Measurements from ENCODE around the gene TMCO4.
"Not testable (repeated sequence)": the region's sequence is repeated elsewhere in the genome, so short reads cannot be mapped to it uniquely, and the experiment has no call there.

- not testable (repeated sequence) for TF ChIP-seq JUND (IDR thresholded peaks at IDR 0.05; ENCODE audit: low read length); HDAC6 (IDR thresholded peaks at IDR 0.05; ENCODE audit: low read depth, low read length); RFX5 (IDR thresholded peaks at IDR 0.05; ENCODE audit: borderline replicate concordance, low read depth, low read length); EZH2 (IDR thresholded peaks at IDR 0.05; ENCODE audit: low read depth, low read length, severe bottlenecking); CREB1 (IDR thresholded peaks at IDR 0.05); GABPA (IDR thresholded peaks at IDR 0.05; ENCODE audit: borderline replicate concordance, insufficient read depth, low read length); CBX5 (IDR thresholded peaks at IDR 0.05; ENCODE audit: low read depth, low read length); TAF1 (IDR thresholded peaks at IDR 0.05; ENCODE audit: low read depth, low read length); SIX5 (IDR thresholded peaks at IDR 0.05; ENCODE audit: low read depth, low read length); POLR2AphosphoS5 (IDR thresholded peaks at IDR 0.05; ENCODE audit: low read depth, low read length); MAFK (IDR thresholded peaks at IDR 0.05; ENCODE audit: low read depth, low read length); TEAD4 (IDR thresholded peaks at IDR 0.05; ENCODE audit: low read depth, low read length); YY1 (IDR thresholded peaks at IDR 0.05; ENCODE audit: low read depth, low read length)
- TF ChIP-seq, protein P1, sequence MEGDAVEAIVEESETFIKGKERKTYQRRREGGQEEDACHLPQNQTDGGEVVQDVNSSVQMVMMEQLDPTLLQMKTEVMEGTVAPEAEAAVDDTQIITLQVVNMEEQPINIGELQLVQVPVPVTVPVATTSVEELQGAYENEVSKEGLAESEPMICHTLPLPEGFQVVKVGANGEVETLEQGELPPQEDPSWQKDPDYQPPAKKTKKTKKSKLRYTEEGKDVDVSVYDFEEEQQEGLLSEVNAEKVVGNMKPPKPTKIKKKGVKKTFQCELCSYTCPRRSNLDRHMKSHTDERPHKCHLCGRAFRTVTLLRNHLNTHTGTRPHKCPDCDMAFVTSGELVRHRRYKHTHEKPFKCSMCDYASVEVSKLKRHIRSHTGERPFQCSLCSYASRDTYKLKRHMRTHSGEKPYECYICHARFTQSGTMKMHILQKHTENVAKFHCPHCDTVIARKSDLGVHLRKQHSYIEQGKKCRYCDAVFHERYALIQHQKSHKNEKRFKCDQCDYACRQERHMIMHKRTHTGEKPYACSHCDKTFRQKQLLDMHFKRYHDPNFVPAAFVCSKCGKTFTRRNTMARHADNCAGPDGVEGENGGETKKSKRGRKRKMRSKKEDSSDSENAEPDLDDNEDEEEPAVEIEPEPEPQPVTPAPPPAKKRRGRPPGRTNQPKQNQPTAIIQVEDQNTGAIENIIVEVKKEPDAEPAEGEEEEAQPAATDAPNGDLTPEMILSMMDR (IDR thresholded peaks at IDR 0.05; ENCODE audit: control extremely low read depth in 1 of 3, insufficient read depth in 1 of 3, low read depth in 1 of 3, low read length in 3 of 3), result not testable (repeated sequence)
These were observed 49.6 kb upstream of the TMCO4 start for GRCh38 chr1:19849307-19849706.

Data from H1 (cell line).